Germinal center (tissue), 1 donor: Measurements from ENCODE around the gene TGFBI.
A peak's percentile ranks its signal among the peaks of the same experiment; 100 is the strongest.

Experiments used
- DNase-seq: peaks from one replicate; pipeline ENCODE4 v3.0.0; 2012; ENCODE audit warnings: mixed read lengths, low spot score

TGFBI gene

DNA sequence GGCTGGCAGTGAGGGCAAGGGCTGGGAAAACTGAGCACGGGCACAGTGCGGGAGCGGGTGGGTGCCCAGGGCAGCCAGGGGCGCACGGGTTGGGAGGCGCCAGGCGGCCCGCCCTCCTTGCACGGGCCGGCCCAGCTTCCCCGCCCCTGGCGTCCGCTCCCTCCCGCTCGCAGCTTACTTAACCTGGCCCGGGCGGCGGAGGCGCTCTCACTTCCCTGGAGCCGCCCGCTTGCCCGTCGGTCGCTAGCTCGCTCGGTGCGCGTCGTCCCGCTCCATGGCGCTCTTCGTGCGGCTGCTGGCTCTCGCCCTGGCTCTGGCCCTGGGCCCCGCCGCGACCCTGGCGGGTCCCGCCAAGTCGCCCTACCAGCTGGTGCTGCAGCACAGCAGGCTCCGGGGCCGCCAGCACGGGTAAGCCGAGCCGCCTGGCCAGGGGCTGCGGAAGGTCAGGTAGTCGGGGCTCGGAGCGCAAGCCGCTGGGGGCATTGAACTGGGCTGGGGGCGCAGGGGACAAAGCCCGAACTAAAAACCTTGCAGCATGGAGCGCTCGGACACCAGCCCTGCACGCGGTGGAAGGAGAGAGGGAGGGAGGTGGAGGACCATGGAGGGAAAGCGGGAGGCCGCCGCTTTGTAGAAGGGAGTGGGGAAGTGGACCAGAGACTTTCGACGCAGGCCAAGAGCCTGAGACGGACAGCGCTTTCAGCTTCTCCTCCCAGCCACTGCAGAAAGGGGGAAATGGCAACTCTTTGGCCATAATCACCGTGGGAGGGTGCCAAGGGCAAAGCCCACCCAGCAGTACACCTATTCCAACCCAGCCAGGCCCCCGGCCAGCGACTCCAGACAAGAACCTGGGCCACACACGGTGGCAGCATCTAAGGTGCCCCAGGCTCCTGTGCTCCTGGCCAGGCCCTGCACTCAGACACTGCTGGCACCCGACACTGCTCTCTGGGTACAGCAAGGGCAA, at the start of gene TGFBI:
Gene TGFBI (plus strand): TSS at position 207 of the 961 bp plus-strand sequence. CDS start 68 bp downstream, at position 275.
- DNase-seq = peak; percentile 66

DNA sequence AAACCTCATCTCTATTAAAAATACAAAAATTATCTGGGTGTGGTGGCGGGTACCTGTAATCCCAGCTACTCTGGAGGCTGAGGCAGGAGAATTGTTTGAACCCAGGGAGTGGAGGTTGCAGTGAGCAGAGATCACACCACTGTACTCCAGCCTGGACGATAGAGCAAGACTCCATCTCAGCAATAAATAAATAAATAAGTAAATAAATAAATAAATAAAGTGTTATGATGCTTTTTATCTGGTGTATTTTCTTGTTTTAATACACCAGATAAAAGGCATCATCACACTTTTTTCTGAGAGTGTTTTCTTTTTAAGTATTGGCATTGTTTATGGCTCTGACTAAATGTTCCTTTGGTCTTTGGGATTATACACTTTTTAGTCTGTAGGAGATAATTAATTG, 49.8 kb upstream of the TGFBI start:
- no peak for DNase-seq

DNA sequence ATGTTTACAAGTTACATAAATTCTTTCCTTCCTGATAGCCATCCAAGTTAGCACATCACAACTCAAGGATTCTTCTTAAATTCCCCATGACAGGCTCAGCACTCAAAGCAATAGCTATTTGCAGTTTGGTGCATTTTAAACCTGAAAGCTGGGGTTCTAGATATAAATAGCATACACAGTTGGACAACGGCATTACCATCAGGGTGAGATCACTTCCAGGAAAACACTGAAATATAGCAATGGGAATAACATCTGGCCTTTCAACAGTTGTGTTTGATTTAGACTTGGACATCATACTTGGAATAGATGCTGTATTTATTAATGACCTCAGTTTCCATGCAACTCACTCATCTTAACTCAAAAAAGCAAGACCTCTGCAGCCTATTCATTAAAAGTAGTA, 49.3 kb upstream of the TGFBI start:
- DNase-seq = no peak

DNA sequence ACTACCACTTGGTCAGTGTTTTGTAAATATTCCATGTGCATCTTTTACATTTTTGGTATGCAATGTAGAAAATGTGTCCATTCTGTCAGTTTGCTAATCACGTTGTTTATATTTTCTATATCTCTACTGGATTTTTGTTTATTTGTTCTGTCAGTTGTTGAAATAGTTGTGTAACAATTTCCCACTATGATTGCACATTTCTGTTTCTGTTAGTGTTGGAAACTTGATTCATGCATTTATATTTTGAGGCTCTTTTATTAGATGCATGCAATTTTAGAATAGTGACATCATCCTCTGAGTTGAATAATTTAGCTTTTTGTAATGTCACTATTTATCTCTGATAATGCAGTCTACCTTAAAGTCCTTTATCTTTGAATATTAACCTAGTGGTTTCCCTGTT, 48.2 kb upstream of the TGFBI start:
- DNase-seq = no peak

DNA sequence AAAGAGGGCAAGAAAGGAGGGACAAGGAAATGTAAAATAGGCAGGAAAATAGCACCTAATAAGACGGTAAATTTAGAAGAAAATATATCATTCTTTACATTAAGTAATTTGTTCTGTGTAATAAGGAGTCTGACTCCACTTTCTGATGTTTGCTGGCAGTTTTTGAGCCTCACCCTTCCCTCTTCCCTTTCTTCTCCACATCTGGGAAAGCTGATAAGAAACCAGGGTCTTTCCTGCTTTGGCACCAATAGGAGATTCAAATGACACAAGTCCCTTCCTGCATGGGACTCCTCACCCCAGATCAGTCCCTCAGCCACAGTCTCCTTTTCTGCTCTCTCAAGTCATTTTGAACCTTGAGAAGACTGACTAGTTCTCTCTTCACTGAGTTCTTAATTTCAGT, 42.8 kb upstream of the TGFBI start:
- no peak for DNase-seq

DNA sequence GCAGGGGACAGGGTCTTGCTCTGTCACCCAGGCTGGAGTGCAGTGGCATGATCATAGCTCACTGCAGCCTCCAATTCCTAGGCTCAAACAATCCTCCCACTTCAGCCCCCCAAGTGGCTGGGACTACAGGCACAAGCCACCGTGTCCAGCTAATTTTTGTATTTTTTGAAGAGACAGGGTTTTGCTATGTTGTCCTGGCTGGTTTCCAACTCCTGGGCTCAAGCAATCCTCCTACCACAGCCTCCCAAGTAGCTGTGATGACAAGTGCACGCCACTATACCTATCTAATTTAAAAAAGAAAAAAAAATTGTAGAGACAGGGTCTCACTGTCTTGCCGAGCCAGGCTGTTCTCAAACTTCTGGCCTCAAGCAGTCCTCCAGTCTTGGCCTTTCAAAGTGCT, 42.4 kb upstream of the TGFBI start:
- DNase-seq = no peak

DNA sequence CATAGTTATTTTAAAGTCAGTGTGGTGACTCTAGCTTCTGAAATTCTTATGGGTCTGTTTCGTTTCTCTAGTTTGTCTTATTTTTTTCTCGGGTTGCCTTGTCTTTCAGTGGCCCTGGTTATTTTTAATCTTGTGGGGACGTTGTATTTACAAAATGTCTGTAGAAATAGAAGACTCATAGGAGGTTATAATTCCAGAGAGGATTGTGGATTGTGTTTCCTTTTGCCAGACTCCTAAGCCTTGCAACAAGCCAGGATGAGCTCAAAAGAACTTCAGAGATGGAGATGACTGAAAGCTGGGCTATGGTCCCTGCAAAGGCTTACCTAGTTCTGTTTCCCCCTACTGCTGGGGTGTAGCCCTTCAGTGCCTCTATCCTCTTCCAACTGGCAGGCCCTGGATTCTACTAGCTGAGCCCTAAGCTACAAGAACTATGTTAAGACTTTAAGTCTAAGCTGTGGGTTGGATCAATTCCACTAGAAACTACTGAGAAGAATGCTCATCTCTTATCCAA, 41.8 kb upstream of the TGFBI start:
- DNase-seq = no peak

DNA sequence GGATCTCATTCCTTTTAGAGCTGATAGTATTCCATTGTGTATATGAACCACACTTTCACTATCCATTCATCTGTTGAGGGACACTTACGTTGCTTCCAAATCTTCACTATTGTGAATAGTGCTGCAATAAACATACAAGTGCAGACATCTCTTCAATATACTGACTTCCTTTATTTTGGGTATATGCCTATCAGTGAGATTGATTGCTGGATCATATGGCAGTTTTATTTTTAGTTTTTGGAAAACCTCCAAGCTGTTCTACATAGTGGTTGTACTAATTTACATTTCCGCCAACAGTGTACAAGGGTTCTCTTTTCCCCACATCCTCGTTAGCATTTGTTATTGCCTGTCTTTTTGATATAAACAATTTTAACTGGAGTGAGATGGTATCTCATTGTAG, 40.2 kb upstream of the TGFBI start:
- DNase-seq = no peak

DNA sequence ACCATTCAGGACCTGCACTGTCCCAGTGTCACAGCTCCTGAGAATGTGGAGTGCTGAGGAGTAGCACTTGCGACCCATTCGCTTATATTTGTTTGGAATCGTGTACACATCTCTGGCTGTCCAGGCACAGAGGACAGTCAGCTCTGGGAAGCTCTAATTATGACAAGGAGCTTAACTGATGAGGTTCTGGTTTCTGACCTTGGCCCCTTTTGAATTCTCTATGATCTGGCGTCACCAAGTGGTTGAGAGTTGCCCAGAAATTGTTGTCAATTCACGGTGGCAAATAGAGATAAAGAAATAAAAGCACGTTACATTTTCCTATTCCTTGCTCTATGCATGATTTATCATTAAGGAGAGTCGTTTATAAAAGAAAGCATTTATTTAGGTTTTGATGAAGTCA, 39.1 kb upstream of the TGFBI start:
- no peak for DNase-seq

DNA sequence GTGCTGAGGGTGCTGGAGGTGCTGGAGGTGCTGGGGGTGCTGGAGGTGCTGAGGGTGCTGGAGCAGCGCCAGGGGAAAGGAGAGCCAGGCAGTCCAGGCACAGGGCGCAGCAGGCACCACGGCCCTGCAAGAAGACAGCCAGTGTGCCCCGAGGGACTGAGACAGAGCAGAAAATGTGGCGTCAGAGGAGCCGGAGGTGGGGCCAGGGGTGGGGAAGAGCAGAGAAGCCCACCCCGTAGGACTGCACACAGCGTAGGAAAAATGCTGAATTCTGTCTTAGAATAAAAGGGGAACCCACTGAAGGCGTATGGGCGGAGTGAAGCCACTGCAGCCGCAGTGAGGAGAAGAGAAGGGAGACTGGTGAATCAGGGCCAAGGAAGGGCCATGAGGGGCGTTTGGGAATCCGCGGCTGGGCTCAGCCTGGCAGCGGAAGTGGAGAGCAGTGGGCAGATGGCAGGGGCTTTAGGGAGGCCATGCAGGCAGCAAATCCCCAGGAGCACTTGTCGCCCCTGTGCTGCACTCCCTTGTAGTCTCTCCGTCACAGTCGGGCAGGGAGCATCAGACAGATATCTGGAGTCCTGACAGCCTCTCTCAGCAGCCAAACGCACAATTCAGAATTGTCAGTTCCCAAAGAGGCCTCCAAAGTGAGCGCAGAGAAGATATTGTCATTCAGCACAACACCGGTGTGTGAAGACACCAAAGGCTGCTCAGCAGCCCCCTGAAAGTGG, 38.1 kb upstream of the TGFBI start:
- DNase-seq = no peak

DNA sequence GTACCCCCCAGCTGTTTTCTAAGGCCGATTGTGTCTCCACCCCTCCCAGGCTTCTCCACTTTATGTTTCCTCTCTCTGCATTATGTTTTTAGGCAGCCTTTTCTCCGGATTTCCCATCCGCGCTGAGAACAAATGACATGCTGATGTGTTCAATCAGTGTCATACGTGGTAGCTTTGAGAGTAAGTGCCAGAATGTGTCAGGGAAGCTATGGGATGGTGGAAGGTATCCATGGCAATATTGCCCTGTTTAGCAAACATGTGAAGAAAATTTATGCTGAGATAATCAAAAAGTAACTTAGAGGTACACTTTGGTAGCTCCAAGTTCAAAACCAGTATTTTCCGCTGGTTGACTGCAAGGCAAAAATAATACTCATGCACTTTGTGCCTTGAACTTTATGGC, 37.4 kb upstream of the TGFBI start:
- no peak for DNase-seq

DNA sequence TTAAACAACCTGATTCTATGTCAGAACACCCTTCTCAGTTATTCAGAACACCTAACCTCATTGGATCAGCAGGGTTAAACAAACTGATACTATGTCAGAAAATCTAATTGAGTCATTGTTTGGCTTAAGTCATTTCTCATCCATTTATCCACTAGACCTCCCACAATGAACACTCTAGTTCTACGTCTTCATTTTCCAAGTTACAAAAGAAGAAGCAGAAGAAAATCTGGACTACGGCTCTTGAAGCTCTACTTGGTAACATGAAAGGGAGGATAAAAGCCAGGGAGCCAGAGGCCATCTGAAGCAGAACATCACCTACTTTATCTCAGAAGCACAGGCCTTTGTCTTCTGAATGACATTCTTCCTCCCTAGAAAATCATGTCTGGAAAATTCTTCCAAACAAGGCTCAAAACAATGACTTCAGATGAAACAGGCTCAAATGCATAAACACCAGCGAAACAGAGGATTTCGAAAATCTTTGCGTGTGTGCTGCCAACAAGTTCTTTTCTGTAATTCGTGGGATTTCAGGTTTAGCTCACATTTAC, 35.4 kb upstream of the TGFBI start:
- no peak for DNase-seq

DNA sequence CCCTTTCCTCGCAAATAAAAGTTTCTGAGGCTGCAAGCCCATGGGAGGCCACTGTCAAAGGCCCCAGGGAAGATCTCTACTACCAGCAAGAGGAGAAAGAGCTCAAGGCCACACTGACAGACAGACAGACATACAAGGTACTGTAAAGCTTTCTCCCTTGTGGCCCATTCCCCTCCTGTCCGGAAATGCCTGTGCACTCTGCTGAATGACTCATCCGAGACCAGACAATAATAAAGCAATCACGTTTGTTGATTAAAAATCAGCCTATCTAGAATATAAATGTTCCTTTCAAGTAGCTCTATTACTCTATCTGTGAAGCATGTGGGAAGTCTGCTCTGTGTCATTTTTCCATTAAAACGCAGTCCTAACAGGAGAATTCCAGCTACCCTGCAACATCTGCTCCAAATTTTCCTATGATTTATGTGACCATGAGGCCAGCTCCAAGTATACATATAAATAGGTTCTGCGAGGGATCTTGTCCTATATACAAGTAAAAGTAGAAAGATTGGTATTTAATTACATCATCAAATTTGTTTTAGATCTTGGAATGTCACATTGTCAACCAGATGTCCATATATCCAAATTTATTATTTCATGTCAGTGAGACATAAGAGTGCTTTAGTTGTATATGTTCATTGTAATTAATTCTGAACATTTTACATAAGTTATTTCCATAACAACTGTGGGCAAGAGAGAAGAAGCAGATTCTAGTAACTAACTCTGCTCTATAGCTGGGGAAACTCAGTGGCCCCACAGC, 34.7 kb upstream of the TGFBI start:
- DNase-seq = no peak

DNA sequence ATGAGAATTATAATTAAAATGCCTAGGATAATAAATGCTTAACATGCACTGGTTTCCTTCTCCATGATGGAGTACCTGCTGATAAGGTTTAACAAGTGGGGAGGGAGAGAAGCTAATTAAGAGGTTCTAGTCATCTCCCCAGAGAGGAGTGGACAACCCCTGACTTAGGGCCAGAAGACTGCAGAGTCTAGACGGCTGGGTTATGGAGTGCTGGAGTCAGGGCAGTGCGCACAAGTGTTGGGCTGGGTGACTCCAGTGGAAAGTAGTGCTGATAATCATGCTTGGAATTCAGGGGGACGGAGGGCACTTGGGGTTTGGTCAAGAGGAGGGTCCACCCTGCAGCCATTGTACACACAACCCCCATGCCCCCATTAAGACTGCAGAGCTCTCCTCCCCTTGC, 32.8 kb upstream of the TGFBI start:
- no peak for DNase-seq

DNA sequence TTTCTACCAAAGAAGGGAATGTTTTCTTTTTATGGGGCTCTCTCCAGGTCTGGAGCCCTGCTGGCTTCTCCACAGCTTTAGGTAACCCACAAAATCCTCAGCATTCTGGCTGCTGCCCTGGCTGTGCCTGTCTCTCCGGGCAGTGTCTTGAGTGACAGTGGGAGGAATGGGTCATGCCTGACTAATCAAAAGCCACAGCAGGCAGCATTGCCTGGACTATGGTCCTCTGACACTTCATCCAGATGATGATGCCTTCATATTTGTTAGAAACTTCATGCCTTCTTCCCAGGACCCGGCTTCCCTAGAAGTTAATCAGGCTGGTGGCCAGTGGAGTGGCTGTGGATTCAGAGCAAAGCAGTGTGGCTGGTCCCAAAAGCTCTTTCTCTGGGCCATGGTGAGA, 32.2 kb upstream of the TGFBI start:
- no peak for DNase-seq

DNA sequence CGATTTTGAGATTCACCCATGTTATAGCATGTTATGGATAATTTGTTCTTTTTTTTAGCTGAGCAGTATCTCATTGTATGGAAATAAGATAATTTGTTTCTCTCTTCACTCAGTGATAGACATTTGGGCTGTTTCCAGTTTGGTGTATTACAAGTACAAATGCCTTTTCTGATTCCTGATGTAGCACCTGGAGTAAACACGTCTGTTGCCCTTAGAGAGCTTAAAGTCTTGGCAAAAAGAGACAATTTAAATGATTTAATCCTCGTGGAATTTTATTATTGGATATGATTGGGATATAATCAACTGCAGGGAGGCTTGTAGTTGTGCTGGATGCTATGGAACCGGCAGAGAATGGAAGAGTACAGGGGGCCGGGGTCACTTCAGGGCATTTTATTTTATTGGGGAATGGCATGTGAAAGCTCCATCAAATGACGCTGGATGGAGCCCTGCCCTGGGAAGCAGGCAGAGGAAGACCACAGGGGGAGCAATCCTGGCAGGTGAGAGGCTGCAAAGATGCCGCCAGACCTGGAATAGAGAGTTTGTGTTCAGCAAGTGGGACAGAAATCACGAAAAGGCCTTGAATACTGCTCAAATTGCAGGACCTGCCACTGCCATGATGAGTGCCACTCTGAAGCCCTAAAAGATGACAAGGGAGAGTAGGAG, 31.0 kb upstream of the TGFBI start:
- DNase-seq = no peak

DNA sequence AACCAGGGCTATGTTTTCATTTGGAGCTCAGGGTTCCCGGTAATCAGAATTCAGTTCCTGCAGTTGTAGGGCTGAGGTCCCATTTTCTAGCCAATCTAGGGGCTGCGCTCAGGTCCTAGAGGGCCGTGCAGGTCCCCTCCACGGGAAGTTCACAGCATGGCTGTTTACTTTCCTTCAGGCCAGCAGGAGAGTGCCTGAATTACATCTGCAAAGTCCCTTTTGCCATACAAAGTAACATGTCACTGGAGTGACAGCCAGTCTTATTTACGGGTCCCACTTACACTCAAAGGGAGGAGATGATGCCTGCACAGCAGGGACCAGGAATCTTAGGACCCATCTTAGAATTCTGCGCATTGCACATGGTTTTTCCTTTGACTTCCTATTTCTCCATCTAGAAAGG, 29.9 kb upstream of the TGFBI start:
- no peak for DNase-seq

DNA sequence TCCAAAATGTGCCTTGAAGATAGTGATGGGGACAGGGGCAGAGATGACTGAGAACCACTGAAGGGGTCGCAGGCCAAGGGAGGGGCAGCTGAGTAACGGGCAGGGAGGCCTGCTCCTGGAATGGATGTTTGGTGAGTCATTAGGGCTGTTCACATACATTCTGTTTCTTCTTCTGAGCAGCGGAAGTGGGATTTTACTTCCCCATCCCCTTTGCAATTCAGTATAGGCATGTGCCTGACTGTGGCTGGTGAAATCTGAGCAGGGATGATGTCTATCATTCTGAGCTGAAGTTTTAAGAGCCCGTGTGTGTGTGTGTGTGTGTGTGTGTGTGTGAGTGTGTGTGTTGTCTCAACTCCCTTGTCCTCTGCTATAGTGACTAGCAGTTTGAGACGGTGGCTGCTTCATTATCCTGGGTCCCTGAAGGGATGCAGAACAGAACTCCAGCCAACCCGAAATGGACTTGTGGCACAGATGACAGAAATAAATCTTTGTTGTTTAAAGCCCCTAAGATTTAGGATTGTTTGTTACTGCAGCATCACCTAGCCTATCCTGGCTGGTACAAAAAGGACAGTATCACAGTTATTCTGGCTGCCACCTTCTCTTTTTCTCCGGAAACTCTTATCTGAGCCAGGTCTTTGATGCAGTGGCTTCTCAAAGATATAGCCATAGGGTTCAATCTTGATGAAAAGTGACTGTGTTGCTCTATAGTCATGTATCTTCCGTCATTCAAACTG, 29.2 kb upstream of the TGFBI start:
- DNase-seq = no peak

DNA sequence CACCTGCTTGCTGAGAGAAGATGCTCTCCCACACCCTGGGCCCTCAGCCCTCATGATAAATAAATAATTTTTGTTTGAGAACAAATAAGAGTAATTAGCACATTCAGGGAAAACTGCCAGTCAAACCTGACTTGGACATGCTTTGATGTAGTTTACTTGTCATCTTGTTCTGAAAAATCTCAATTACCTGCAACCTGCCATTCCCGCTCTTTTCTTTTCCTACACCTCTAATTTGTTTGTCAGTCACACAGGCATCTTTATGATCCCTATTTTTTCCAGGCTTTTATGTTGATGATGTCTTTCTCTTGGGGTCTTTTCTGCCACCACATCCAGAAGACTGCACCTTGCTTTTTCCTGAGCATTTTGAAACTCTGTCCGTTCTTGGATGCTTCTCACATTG, 28.6 kb upstream of the TGFBI start:
- no peak for DNase-seq

DNA sequence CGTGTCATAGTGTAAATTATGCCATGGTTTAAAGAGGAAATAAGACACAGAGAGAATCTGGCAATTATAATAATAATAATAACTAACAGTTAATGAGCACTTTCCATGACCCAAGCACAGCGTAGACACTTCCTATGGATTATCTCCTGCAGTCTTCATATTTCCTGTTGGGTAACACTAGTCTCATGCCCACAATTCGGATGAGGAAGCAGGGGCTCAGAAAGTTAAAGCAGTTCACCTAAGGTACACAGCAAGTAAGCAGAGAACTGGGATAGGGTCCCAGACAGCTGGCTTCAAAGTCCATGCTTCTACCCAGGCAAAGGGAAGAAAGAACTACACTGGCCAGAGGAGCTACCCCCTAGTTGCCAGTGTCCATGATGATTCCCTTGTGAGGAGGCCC, 27.9 kb upstream of the TGFBI start:
- no peak for DNase-seq

DNA sequence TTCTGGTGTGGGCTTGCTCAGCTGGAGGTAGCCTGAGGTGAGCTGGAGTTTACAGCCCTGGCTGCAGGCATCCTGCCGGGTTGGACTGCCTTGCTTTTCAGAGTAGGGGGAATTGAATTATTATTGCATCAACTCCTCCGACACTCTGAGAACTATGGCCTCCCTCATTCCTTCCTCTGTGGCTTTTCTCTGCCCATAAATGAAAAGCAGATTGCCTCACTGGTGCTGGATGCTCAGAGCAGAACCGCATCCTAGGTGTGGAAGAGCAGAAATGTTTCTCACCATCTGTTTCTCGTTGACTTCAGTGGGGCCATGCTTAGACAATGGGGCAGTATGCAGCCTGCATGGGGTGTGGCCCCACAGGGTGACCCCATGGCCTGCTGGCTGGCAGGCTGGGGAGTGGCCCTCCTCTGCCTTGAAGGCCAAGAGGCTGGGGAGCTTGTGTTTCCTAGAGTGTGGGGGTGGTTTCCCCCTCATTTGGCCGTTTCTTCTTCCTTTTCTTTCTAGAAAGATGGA, 27.3 kb upstream of the TGFBI start:
- DNase-seq = no peak
